MM.1S (cell line): ENCODE measurements around the gene HSPE1.

ENCODE experiments used
- DNase-seq: peaks from one replicate; pipeline ENCODE4 v3.0.0-alpha.2; 2015
- H2AFZ ChIP-seq: fragments of 300-600 bp; sonication (generic); 2 replicates; pipeline ENCODE4 v1.6.0; 2016; ENCODE audit warnings: antibody characterized with exemption, low read length
- H3F3A ChIP-seq: fragments of 300-600 bp; sonication (generic); 2 replicates; pipeline ENCODE4 v1.6.1; 2016; ENCODE audit warnings: mild to moderate bottlenecking, antibody characterized with exemption, low read length, moderate library complexity, mixed read lengths; ENCODE audit not compliant: insufficient read depth
- H3K27ac ChIP-seq: fragments of 300-600 bp; sonication (generic); 2 replicates; pipeline ENCODE4 v1.5.1; 2016; ENCODE audit warnings: mild to moderate bottlenecking, low read length
- H3K27me3 ChIP-seq: fragments of 300-600 bp; sonication (generic); replicated peaks from 2 replicates; pipeline ENCODE4 v1.6.0; 2016; ENCODE audit warnings: low read length; ENCODE audit not compliant: insufficient read depth
- H3K36me3 ChIP-seq: fragments of 300-600 bp; sonication (generic); replicated peaks from 2 replicates; pipeline ENCODE4 v1.6.1; 2016; ENCODE audit warnings: mild to moderate bottlenecking, low read length, mixed read lengths; ENCODE audit not compliant: insufficient read depth
- H3K4me1 ChIP-seq: fragments of 300-600 bp; sonication (generic); 2 replicates; pipeline ENCODE4 v1.6.1; 2016; ENCODE audit warnings: low read length, mixed read lengths
- H3K4me2 ChIP-seq: fragments of 300-600 bp; sonication (generic); 2 replicates; pipeline ENCODE4 v1.6.0; 2016; ENCODE audit warnings: low read depth, low read length
- H3K4me3 ChIP-seq: fragments of 300-600 bp; sonication (generic); 2 replicates; pipeline ENCODE4 v1.5.1; 2016; ENCODE audit warnings: low read length, mixed read lengths
- H3K79me2 ChIP-seq: fragments of 300-600 bp; sonication (generic); 2 replicates; pipeline ENCODE4 v1.6.1; 2016; ENCODE audit warnings: mixed run types, low read length, mixed read lengths
- H3K9ac ChIP-seq: fragments of 300-600 bp; sonication (generic); 2 replicates; pipeline ENCODE4 v1.6.1; 2016; ENCODE audit warnings: low read length, mixed read lengths
- H3K9me2 ChIP-seq: fragments of 300-600 bp; sonication (generic); replicated peaks from 2 replicates; pipeline ENCODE4 v1.6.1; 2016; ENCODE audit warnings: mild to moderate bottlenecking, low read length, mixed read lengths; ENCODE audit not compliant: insufficient read depth
- H3K9me3 ChIP-seq: fragments of 300-600 bp; sonication (generic); replicated peaks from 2 replicates; pipeline ENCODE4 v1.6.1; 2016; ENCODE audit warnings: mild to moderate bottlenecking, low read length, mixed read lengths; ENCODE audit not compliant: insufficient read depth
- H4K20me1 ChIP-seq: fragments of 300-600 bp; sonication (generic); 2 replicates; pipeline ENCODE4 v1.6.1; 2016; ENCODE audit warnings: mild to moderate bottlenecking, low read length, moderate library complexity, mixed read lengths; ENCODE audit not compliant: insufficient read depth
- CTCF ChIP-seq: fragments of 300-600 bp; sonication (generic); IDR thresholded peaks from 2 replicates; pipeline ENCODE4 v1.5.1; 2016; ENCODE audit warnings: antibody characterized with exemption, low read length, mixed read lengths
- EZH2 ChIP-seq: fragments of 300-600 bp; sonication (generic); optimal IDR thresholded peaks from 2 replicates; pipeline ENCODE3; 2017; ENCODE audit warnings: low read depth, mild to moderate bottlenecking, antibody characterized with exemption, low read length, mixed read lengths
- EZH2phosphoT487 ChIP-seq: fragments of 300-600 bp; sonication (generic); IDR thresholded peaks from 2 replicates; pipeline ENCODE4 v1.6.1; 2018; ENCODE audit warnings: antibody characterized with exemption, low read length

HSPE1 gene

GRCh38 chr2:197497326-197497725 lies 2.9 kb upstream of the HSPE1 start:
- peaks cover 93% of the 10 kb centered on the region for H3K79me2 ChIP-seq
- DNase-seq = no peak
- H4K20me1 ChIP-seq = peaks cover 38% of the 10 kb centered on the region
- H2AFZ ChIP-seq = no peak overlapping the region
- H3K9me2 ChIP-seq = no peaks in the 10 kb centered on the region
- H3K27ac ChIP-seq = no peak overlapping the region
- H3K4me1 ChIP-seq = peaks cover 30% of the 10 kb centered on the region
- peaks cover 61% of the 10 kb centered on the region for H3K36me3 ChIP-seq
- H3K9me3 ChIP-seq = no peaks in the 10 kb centered on the region
- peaks cover 15% of the 10 kb centered on the region for H3F3A ChIP-seq
- H3K4me2 ChIP-seq = peak overlapping the region; percentile 83
- peak overlapping the region; percentile 78 for H3K4me3 ChIP-seq
- H3K9ac ChIP-seq = peak overlapping the region; percentile 90; the same call in 1 of the 2 replicates
- H3K27me3 ChIP-seq = no peaks in the 10 kb centered on the region
- TF ChIP-seq CTCF (no peak), EZH2phosphoT487 (no peak), EZH2 (no peak)

GRCh38 chr2:197498235-197498936 lies 1.8 kb upstream of the HSPE1 start:
- Histone ChIP-seq H3K4me1 (peaks cover 31% of the 10 kb centered on the region), H3K27ac (peak overlapping the region; percentile 92; the same call in 1 of the 2 replicates), H4K20me1 (peaks cover 34% of the 10 kb centered on the region), H3K9ac (peak overlapping the region; percentile 90), H3K79me2 (peaks cover 93% of the 10 kb centered on the region), H3F3A (peaks cover 15% of the 10 kb centered on the region), H3K9me3 (no peaks in the 10 kb centered on the region), H3K4me3 (peak overlapping the region; percentile 78), H3K9me2 (no peaks in the 10 kb centered on the region), H3K36me3 (peaks cover 58% of the 10 kb centered on the region), H2AFZ (no peak overlapping the region), H3K27me3 (no peaks in the 10 kb centered on the region), H3K4me2 (peak overlapping the region; percentile 83)
- no peak for DNase-seq
- TF ChIP-seq EZH2phosphoT487 (no peak), EZH2 (no peak), CTCF (no peak)

- Histone ChIP-seq H3F3A (peaks cover 16% of the 10 kb centered on the region), H3K36me3 (peaks cover 53% of the 10 kb centered on the region)
Measured at GRCh38 chr2:197498937-197499593, 1.1 kb upstream of the HSPE1 start.

More at GRCh38 chr2:197498937-197499593, 1.1 kb upstream of the HSPE1 start:
- peak overlapping the region; percentile 78 for H3K4me3 ChIP-seq
- TF ChIP-seq EZH2phosphoT487 = no peak
- TF ChIP-seq EZH2 = no peak
- TF ChIP-seq CTCF = no peak
- H3K79me2 ChIP-seq = peaks cover 93% of the 10 kb centered on the region
- H3K9ac ChIP-seq = peak overlapping the region; percentile 90
- H2AFZ ChIP-seq = no peak overlapping the region
- H3K4me1 ChIP-seq = peaks cover 31% of the 10 kb centered on the region
- H3K27me3 ChIP-seq = no peaks in the 10 kb centered on the region
- peak; percentile 62 for DNase-seq
- H4K20me1 ChIP-seq = peaks cover 31% of the 10 kb centered on the region
- peak overlapping the region; percentile 83 for H3K4me2 ChIP-seq
- no peaks in the 10 kb centered on the region for H3K9me2 ChIP-seq
- peak overlapping the region; percentile 92 for H3K27ac ChIP-seq
- H3K9me3 ChIP-seq = no peaks in the 10 kb centered on the region
